ENCODE results near the gene TRAPPC10. TPM values are rescaled to one million over a fixed set of nuclear protein-coding genes. Genes with fewer than 3 reads are reported as not detected.

The TRAPPC10 gene
- total RNA-seq, 2 donors from 2014 or later = 46.6 to 50.2 TPM

DNA sequence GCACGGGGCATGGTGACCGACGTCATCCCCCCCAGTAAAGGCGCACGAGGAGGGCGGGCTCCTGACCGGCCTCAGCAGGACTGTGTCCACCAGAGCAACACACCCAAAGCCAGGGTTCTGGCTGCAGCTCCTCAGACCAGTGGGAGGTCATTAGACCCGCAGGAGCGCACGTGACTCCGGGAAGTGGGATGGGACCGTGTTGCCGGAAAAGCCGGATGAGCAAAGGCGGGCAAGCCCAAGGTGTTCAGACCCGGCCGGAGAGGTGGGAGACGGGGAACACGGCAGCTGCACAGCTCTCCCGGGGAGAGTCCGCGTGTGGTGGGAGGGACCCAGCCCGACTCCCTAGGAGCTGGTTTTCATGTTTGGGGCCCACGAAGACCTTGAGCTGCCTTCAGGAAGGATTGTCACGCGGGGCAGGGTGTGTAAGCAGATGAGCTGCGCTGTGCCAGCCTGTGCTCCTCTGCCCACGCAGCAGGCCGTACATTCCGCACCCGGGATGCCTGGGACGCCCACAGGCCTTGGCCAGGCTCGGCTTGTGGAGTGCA, 20.6 kb upstream of the TRAPPC10 start:
- DNase-seq = no peak

DNA sequence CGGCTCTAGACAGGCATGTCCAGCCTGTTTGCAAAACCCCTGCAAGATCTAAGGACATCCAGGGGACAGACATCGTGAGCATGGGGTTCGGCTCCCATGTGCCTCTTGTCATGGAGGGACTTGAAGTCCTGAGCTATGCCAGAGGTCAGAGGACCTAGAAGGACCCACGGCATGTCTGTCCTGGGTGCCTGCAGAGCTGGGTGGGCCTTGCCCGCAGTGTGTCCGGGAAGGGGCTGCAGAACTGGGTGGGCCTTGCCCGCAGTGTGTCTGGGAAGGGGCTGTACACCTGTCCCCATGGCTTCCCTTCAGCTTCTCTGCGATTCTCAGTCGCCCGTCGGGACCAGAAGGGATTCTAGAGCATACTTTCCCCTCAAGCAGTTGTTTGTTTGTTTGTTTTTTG, 20.0 kb upstream of the TRAPPC10 start:
- TF ChIP-seq, protein P1, sequence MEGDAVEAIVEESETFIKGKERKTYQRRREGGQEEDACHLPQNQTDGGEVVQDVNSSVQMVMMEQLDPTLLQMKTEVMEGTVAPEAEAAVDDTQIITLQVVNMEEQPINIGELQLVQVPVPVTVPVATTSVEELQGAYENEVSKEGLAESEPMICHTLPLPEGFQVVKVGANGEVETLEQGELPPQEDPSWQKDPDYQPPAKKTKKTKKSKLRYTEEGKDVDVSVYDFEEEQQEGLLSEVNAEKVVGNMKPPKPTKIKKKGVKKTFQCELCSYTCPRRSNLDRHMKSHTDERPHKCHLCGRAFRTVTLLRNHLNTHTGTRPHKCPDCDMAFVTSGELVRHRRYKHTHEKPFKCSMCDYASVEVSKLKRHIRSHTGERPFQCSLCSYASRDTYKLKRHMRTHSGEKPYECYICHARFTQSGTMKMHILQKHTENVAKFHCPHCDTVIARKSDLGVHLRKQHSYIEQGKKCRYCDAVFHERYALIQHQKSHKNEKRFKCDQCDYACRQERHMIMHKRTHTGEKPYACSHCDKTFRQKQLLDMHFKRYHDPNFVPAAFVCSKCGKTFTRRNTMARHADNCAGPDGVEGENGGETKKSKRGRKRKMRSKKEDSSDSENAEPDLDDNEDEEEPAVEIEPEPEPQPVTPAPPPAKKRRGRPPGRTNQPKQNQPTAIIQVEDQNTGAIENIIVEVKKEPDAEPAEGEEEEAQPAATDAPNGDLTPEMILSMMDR (IDR thresholded peaks at IDR 0.05) = no peak
- Histone ChIP-seq H3K4me1 (no peaks in the 10 kb centered on the region), H3K9me3 (no peaks in the 10 kb centered on the region), H3K36me3 (no peaks in the 10 kb centered on the region), H3K9ac (ENCODE audit: low read depth in 2 of 2, low read length in 2 of 2) (no peak overlapping the region), H3K4me3 (no peak overlapping the region), H3K27ac (no peak overlapping the region), H3K27me3 (no peaks in the 10 kb centered on the region)
- DNase-seq = no peak
- intact Hi-C loops (cut with DNase I) = no loop called here

More for the DNA sequence above, 20.6 kb upstream of the TRAPPC10 start:
- Histone ChIP-seq H3K9me3 (no peaks in the 10 kb centered on the region), H3K27ac (no peak overlapping the region), H3K4me1 (no peaks in the 10 kb centered on the region), H3K36me3 (no peaks in the 10 kb centered on the region), H3K4me3 (no peak overlapping the region), H3K9ac (ENCODE audit: low read depth in 2 of 2, low read length in 2 of 2) (no peak overlapping the region), H3K27me3 (no peaks in the 10 kb centered on the region)
- intact Hi-C loops (cut with DNase I) = no loop called here
- TF ChIP-seq, protein P1 (IDR thresholded peaks at IDR 0.05) = no peak

DNA sequence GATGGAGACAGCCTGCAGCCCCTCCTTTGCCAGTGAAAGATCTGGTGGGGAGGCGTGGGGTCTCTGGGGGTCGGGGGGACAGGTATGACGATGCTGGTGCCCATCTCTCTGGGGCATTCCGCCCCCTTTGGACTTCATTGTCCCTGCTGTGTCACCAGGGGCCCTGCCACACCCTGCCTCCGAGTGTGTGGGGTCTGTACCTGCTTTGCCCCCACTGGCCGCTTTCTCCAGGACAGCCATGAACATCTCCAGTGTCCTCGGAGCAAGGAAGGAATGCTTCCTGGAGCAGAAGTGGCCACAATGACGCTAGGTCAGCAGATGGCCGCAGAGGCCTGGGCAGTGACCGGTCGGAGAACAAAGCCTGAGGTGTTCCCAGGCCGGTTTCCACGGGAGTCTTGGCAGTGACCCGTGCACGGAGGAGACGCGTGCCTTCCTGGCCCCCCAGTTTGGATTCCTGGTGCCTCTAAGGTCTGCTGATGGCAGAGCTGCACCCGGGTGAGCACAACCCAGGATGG, 18.6 kb upstream of the TRAPPC10 start:
- H3K4me1 ChIP-seq = no peaks in the 10 kb centered on the region
- no peak overlapping the region for H3K9ac ChIP-seq (ENCODE audit: low read depth in 2 of 2, low read length in 2 of 2)
- no peaks in the 10 kb centered on the region for H3K27me3 ChIP-seq
- no peaks in the 10 kb centered on the region for H3K36me3 ChIP-seq
- intact Hi-C loops (cut with DNase I) = no loop called here
- TF ChIP-seq, protein P1 (IDR thresholded peaks at IDR 0.05) = no peak
- DNase-seq = no peak
- no peak overlapping the region for H3K27ac ChIP-seq
- no peak overlapping the region for H3K4me3 ChIP-seq
- no peaks in the 10 kb centered on the region for H3K9me3 ChIP-seq

DNA sequence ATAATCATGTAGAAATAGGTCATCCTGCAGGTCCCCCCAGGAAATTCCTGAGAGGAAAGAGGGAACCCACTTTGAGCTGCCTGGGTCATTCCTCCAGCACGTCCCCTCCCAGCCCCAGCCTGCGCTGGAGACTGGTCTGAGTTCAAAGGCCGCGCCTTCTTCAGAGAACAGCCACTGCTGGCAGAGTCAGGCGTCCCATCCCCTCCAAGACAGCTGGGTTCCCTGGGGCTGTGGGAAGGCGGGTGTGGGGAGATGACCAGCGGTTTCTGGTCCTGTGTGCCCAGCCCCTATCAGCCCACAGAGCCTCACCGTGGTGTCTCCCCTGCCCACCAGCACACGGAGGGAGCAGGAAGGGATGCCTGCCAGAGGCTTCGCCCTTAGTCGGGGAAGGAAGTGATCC, 18.0 kb upstream of the TRAPPC10 start:
- Histone ChIP-seq H3K9me3 (no peaks in the 10 kb centered on the region), H3K36me3 (no peaks in the 10 kb centered on the region), H3K4me1 (no peaks in the 10 kb centered on the region), H3K27ac (no peak overlapping the region), H3K27me3 (no peaks in the 10 kb centered on the region), H3K4me3 (no peak overlapping the region), H3K9ac (ENCODE audit: low read depth in 2 of 2, low read length in 2 of 2) (no peak overlapping the region)
- DNase-seq = no peak
- intact Hi-C loops (cut with DNase I) = no loop called here
- TF ChIP-seq, protein P1 (IDR thresholded peaks at IDR 0.05) = no peak

DNA sequence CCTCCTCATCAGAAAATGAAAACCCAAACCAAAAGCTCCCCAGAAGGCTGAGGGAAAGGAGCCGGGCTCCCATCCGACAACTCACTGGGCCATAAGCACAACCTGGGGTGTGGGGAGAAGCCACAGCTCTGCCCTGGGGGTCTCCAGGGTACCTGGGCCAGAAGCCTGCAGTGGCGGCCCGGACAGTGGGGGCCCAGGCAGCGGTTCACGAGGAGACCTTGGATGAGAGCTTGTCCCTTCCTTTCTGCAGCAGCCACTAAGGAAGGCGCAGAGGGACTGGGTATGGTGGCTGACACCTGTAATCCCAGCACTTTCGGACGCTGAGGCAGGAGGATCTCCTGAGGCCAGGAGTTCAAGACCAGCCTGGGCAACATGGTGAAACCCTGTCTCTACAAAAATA, 17.5 kb upstream of the TRAPPC10 start:
- H3K4me3 ChIP-seq = no peak overlapping the region
- no peak for DNase-seq
- H3K9ac ChIP-seq (ENCODE audit: low read depth in 2 of 2, low read length in 2 of 2) = no peak overlapping the region
- TF ChIP-seq, protein P1 (IDR thresholded peaks at IDR 0.05) = no peak
- H3K36me3 ChIP-seq = no peaks in the 10 kb centered on the region
- intact Hi-C loops (cut with DNase I) = no loop called here
- H3K9me3 ChIP-seq = no peaks in the 10 kb centered on the region
- H3K27ac ChIP-seq = no peak overlapping the region
- no peaks in the 10 kb centered on the region for H3K27me3 ChIP-seq
- no peaks in the 10 kb centered on the region for H3K4me1 ChIP-seq
